HG03469 (cell line): ENCODE measurements around the gene FAAP20.

Experiments used
- ATAC-seq: cut with Tn5 transposase; IDR thresholded peaks from one replicate; pipeline ENCODE4 v1.9.1; 2021; ENCODE audit warnings: mild to moderate bottlenecking, moderate library complexity, moderate number of reproducible peaks; ENCODE audit not compliant: unreplicated experiment

The FAAP20 gene

DNA sequence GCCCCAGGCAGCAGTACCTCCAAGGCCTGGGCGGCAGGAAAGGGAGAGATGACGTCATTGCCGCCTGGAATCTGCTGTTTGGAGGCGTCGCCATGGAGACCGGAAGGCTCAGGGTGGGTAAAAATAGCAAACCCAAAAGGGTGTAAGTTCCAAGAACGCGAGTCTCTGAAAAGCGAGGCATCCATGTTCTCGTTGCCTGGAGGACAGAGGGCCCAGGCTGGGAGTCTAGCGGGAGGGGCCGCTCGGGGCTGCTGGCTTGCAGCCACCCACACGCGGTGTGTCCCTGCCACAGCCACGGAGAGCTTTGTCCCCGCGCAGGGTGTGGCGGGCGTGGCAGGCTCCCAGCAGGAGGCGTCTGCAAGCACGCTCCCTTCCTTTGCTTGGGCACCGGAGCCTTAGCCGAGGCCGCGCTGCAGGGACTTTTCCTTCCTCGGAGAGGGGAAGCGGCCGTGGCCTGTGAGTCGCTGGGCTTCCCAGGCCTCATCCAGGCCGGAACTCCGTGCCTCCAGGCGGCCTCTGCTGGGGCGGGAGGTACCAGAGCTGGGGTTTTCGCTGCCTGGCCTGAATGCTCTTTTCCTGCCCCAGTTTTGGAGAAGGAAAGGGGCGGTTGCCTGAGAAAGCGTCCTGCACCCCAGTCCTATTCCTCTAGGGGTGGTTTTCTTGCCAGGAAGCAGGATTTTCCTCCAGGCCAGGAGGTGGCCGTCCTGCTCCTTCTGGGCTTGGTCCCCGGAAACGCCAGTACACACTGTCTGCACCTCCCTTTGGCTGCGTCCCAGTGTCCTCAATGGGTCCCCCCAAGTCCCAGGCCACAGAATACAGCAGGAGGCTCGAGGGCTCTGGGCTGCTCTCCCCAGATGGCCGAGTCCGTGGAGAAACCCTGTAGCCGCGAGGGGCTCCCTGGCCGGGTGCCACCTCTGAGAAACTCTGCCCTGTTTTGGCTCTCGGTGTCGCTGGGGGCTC lies 18.2 kb upstream of the FAAP20 start:
- no peak for ATAC-seq

DNA sequence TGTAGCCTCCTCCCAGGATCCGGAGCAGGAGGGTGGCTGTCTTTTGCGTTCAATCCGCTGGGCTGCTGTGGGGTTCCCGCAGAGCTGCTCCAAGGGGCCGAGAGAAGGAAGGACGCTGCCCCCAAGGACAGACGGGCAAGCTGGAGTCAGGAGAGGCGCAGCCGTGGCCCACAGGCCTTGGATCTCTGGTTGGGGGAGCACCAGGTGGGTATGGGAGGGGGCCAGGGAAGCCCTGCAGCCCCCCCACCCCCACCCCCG lies 17.6 kb upstream of the FAAP20 start:
- ATAC-seq = no peak

DNA sequence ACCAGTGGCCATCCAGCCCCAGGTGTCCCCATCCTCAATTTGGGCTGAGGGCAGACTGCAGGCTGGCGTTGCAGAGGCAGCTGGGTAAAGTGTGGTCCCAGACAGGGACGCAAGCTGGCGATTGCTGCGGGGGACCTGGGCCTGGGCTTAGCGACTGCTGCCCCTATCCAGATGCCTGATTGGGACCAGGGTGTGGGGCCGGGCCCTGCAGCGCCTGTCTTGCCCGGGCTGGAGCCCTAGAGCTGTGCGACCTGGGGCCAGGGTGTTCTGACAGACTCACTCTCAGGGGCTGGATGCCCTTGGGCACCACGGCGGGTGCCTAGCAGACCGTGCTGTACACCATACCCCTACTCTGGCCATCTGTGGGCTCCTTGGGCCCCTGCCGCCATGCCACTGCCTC lies 16.2 kb upstream of the FAAP20 start:
- no peak for ATAC-seq

DNA sequence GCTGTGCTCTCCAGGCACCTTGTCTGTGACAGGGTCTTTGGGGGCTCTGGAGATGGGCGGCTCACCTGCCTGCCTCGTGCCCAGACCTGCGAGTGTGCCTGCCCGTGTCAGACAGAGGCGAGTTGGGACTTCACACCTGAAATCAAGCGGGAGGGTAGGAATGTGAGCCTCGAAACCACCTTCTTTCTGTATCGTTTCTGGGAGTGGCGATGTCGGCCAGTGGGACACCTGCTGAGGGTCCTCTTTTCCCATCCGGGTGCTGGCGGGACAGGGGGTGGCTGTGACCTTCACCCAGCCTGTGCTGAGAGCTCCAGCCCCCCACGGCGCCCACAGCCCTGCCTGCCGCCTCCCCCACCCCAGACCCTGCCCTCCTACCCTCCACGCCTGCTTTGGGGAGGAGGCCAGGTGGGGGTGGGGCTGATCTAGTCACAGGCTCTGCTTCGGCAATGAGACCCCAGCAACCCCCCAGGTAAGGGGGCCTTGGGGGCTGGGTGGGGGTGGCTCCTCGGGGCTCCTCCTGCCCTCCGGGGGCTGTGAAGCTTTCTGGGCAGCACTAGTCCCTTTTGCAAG lies 15.6 kb upstream of the FAAP20 start:
- no peak for ATAC-seq

DNA sequence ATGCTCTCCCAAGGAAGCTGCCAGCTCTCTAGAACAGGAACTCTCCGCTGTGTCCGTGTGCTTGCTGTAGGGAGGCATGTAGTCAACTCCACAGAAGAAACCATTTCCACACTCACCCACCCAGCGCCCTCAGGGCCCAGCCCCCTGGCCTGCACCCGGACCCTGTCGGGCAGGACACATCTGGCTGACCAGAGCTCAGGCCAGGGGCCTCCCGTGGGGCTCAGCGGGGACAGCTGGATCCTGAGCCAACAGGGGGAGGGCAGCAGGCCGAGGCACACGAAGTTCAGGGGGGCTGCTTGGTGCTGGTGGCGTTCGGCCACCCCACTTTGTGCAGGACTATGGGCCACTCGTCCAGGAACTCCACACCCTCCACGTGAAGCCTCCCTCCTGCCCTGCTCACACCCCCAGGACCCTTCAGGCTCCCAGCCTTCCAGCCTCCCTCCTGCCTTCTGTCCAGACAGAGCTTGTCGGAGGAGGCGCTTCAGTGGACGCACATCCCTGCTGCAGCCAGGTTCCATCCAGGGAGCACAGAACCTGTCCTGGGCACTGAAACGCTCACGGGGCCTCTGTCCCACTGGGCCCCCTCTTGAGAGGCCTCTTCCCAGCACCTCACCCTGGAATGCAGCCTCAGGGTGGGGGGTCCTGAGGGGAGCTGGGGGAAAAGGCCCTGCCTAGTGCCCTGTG lies 15.0 kb upstream of the FAAP20 start:
- ATAC-seq = no peak

DNA sequence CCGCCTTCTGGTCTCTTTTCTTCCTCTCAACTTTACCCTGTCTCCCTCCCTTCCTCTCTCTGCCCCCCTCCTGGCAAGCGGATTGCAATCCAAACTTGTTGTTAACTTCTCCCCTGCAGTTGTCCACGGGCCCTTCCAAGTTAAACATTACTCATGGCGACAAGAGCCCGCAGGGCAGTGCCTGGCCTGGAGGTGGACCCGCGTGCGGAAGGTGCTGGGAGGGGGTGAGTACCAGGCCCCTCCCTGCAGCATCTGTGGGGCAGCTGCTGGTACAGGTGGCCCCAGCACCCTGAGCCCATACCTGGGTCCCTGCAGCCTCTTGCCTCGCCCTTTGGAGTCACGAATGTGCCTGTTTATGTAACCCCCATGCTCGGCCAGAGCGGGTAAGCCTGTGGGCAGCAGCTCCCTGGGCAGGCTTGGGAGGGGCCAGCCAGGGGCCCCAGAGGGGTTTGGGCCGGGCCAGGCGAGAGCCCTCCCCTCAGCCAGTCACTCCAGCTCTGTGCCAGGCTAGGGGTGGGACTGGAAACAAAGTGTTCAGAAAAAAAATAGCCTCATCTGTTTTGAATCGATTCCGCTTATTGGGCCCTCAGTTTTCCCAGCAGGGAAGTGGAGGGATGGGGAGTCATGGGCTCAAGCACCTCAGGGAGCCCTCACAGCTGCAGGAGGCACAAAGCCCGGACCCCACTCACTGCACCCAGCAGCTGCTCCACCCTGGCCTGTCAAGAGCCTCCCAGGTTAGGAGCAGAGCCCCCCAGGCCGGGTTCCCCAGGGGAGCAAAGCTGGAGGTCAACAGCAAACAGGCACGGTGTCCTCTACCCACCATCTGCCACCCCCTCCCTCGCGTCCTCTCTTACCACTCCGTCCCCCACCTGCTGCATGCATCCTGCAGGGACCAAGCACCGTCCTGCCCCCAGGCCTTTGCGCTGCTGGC lies 14.0 kb upstream of the FAAP20 start:
- no peak for ATAC-seq

DNA sequence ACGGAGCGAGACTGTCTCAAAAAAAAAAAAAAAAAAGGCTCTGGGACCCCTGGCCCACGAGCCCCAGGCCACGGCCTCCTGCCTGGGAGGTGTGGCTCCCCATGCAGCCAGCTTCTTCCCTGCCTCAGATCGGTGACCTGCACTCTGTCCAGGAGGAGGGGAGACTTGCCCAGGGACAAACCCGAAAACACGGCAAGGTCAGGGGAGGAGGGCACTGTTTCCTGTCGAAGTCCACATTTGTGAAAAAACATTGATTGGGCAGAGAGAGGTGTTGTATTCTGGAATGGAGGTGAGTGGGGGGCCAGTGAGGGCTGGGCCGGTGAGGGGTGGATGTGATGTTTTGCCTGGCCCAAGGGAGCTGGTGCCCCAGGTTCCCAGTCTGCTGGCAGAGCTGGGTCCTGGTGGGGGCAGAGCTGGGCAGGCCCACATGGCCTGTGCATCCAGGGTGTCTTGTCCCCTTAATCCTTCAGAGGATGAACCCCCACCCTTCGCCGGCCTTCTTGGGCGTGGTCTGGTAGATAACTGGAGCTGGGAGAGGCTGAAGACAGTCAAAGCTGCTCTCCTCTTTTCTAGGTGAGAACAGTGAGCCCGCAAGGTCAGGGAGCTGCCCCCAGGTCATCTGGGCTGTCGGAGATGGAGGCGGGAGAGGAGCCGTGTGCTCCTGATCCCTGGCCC lies 12.4 kb upstream of the FAAP20 start:
- ATAC-seq = no peak

DNA sequence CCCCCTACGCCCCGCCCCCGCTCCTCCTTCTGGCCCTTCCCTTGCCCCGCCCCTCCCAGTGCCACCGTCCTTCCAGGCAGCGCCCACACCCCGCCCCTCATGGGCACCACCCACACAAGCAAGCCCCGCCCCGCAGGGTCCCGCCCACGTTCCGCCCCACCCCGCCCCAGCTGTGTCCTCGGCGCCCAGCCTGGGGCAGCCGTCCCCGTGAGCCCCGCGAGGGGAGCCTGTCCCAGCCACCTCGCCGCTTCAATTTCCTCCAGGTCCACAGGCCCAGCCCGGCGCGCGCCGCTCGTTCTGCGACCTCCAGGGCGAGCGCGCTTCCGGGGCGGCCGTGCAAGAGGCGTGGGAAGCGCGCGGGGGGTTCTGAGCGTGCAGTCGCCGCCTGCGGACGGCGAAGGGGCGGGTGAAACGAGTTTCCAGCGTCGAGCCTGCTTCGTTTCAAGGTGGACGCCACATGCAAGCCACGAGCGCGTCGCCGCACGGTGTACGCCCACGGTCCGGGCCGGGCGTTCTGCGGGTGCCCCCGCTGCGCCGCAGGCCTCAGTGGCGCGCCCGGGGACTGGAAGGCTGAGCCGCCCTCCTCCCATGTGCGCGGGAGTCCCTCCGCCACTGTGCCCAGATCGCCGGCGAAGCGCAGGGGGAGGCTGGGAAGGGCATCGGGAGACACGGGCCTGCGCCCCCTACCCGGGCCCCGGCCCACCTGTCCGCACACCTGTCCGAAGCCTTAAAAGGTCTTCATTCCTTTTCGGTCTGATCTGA lies 10.8 kb upstream of the FAAP20 start:
- ATAC-seq = no peak

DNA sequence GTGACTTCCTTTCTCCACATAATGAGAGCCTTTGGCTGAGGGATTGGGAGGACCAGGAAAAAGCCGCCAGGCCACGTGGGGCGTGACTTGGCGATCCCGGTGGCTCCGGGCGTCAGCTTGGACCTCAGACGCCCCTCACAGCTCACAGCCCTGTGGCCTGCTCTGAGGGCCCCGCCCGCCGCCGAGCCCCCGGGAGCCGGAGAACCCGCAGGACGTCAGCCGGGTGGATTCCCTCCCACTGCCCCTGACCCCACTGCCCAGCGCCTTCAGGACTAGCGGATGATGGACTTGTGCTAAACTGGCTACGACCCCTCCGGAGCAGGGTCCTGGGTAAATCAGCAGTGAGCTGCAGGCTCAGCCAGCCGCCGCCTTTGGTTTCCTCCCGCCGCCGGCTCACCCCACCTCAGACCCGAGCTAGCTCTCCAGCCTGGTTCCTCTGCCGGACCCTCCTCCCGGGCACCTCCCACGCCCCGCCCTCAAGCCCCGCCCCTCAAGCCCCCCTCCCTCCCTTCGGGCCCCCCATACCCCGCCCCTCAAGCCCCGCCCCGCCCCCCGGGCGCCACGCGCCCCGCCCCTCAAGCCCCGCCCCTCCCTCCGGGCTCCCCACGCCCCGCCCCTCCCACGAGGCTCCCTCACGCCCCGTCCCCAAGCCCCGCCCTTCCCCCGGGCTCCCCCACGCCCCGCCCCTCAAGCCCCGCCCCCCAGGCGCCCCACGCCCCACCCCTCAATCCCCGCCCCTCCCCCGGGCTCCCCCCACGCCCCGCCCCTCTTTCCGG lies 10.0 kb upstream of the FAAP20 start:
- ATAC-seq = no peak

DNA sequence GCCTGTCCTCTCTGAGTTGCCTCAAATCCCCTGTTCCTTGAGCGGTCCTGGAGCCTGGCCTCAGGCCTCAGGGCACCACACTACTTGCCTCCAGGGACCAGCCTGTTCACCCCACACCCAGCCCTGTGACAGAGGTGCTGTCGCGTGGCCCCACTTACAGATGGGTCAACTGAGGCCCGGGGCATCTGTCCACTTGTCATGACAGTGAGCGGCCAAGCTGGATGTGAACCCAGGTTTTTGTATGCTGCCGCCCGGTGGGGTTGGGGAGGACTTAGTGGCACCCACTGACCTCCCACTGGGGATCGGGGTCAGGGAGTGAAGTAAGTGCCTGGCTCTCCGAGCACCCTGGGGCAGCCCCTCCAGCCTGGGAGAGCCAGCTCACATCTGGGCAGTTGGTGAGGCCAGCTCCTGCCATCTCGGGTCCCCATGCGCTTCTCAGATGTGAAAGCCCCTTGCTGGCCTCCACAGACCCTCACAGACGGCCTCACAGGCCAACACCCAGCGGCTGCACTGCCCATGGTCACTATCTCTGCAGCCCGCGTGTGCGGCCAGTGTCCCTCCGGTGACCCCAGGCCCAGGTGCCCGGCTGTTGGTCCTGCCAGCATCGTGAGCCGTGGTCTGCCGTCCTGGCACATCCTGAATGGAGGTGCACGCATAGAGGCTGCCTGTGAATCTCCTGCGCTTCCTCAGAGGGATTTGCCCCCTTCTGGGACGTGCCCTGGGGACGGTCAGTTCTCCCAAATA lies 9.3 kb upstream of the FAAP20 start:
- no peak for ATAC-seq

DNA sequence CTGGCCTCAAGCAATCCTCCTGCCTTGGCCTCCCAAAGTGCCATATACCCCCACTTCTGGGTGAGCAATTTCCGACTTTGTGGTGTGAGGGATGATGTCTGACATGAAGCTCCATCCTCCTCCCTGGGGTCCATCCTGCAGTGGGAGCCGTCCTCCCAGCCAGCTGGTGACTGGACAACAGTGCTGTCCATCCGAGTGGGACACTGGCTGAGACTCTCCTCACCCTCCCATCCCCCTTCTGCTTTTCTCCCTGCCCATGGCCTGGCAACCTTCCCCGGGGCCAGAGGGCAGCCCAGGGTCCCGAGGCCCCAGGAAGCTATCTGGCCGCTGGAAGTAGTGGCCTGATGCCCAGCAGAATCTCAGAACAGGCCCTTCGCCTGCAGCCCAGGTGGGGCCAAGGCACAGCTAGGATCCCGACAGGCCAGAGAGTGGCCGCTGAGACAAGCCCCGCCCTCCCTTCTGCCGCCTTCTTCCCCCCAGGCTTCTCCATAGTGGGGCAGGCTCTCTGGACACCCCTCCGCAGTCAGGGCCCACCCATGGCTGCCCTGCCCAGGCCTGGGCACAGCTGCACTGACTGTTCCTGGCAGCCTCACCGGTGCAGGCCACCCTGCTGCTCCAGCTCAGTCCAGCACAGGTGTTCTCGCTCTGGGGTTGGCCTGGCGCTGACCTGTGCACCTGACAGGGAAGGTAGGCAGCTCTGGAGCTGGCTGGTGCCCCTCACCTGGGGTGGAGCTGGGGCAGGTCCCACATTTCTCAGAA lies 8.4 kb upstream of the FAAP20 start:
- no peak for ATAC-seq

DNA sequence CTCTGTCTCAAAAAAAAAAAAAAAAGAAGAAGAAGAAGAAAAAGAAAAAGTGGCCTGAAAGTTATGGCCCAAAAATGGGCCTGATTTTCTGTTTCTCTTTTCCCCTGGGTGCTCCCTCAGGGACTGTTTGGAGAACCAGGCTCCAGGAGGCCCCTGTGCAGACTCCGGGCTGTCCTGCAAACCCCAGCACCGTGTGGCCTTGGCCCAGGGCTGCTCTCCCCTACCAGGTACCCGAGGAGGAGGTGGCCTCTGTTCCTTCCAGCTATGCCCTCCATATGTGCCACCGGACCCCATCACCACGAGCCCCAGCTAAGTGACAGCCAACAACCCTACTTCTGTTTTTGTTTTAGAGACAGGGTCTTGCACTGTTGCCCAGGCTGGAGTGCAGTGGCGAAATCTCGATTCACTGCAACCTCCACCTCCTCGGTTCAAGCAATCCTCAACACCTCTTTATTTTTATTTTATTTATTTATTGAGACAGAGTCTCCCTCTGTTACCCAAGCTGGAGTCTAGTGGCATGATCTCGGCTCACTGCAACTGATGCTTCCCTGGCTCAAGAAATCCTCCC lies 7.5 kb upstream of the FAAP20 start:
- no peak for ATAC-seq

DNA sequence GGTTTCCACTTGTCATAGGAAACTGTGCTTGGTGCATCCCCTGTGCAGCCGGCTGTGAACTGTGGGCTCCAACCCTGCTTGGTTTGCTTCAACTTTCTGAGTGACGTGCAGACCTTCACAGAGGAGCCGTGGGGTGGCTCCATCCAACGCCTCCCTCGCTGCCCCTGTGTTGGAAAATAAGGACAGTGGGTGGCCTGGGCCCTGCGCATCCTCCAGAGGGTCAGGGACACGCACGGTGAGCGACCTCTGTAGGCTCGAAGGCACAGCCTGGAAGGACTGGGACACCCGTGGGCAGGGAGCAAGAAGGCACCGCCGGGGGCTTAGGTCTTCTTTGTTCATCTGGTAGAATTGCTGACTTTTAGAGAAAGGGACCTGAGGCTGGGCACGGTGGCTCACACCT lies 6.5 kb upstream of the FAAP20 start:
- no peak for ATAC-seq

DNA sequence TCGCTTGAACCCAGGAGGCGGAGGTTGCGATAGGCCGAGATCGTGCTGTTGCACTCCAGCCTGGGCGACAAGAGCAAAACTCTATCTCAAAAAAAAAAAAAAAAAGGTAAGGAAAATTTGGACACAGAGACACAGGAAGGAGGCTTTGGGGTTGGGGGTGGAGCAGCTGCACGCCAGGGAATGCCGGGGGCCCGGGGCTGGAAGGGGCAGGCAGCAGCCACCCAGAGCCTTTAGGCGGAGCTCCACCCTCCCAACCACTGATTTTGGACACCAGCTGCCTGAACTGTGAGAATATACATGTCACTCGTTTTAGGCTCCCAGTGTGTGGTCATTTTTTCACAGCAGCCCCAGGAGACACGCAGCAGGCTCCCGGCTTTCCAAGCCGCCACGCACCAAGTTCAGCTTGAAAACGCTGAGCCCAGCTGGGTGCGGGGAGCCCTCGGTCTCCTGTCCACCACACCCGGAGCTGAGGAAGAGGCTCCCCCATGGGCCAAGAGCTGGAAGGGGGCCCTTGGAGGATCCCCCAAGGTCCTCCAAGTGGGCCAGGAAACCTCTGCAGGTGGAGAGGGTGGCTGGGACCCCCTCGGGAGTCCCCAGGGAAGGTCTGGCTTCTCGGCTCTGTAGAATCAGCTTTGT lies 5.9 kb upstream of the FAAP20 start:
- no peak for ATAC-seq

DNA sequence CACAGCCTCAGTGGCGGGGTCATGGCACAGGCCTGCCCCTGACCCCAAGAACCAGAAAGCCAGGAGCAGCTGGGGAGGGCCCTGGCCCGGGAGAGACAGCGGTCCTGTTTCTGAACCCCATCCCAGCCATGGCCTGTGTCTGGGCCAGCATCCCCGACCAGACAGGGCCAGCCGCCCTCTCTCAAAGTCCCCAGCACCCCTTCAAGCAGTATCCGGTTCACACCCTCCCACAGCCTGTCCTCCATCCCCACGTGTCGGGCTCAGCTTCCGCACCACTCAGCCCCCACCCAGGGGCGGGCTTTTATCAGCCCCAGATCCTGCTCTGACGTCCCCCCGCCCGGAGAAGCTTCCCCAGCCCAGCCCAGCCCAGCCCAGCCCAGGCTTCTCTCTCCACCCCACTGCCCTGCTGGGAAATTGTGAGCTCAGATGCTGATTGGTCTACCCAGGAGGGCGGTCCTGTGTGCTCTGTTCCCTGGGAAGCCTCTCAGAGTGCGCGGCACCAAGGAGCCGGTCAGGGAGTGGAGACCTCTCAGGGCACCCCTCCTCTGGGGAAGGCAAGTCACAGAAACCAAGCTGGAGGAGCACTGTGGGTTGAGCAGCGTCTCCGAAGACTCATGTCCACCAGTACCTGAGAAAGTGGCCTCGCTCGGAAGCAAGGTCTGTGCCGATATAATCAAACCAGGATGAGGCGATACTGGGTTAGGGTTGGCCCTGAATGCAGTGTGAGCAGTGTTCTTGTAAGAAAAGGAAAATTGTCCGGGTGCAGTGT lies 4.7 kb upstream of the FAAP20 start:
- ATAC-seq = no peak

DNA sequence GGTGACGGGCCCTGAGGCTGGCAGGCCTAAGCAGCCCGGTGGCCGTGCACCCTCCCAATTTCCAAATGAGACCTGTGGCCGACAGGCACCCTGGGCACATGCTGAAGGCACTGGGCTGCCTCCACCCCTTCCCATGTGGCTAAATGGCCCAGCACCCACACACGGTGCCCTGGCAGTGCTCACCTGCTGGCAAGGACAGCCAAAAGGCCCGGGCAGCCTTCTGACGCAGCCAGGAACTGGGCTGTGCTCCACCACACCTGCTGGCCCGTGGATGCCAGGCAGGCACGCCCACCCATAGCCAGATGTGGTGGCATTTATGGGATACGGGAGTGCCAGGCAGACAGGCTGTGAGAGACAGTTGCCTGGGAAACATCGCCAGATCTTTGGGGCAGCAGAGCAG lies 4.0 kb upstream of the FAAP20 start:
- no peak for ATAC-seq
